GM19468 (cell line): ENCODE data around the gene PRDX3.
A peak's percentile ranks its signal among the peaks of the same experiment; 100 is the strongest.

Source experiments
- ATAC-seq: cut with Tn5 transposase; IDR thresholded peaks from one replicate; pipeline ENCODE4 v1.9.1; 2021; ENCODE audit warnings: mild to moderate bottlenecking, moderate library complexity, moderate number of reproducible peaks; ENCODE audit not compliant: unreplicated experiment; ENCODE audit errors: extremely low read depth

The PRDX3 gene

GRCh38 chr10:119132521-119133345, 45.9 kb downstream of the PRDX3 start:
- no peak for ATAC-seq

DNA sequence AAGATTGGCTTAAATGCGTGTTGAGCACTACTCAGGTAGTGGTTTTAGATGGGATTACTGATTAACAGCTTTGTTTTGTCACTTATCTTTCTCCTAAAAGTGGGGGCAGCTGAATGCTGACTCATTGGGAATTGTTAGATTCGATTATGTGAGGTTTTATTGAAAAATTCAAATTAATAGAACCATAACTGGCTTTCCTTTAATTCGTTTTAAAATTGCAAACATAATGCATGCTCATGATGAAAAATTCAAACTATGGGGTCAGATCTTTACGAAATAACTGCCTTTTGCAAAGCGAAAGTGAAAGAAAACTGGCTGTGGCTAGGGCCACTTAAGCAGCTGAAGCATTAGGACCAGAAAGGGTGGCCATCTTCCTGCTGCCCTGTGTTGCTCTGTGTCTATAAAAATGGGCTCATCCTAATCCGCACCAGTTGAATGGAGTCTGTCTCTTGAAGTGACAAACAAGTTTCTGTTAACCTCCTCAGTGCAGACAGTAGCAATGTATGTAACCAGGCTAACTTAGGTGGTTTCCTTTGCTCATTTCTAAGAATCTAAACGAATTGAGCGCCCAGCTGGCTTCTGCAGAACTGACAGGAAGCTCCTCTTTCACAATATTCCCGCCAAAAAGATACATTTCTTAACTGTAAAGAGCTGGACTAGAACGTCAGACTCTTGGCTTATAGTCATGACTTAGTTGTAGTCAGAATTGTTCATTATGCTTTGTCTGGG, 46.9 kb downstream of the PRDX3 start:
- ATAC-seq: no peak

- no peak for ATAC-seq
These were observed 48.9 kb downstream of the PRDX3 start for GRCh38 chr10:119129721-119130120.

GRCh38 chr10:119125942-119126341, 52.7 kb downstream of the PRDX3 start:
- ATAC-seq: no peak

DNA sequence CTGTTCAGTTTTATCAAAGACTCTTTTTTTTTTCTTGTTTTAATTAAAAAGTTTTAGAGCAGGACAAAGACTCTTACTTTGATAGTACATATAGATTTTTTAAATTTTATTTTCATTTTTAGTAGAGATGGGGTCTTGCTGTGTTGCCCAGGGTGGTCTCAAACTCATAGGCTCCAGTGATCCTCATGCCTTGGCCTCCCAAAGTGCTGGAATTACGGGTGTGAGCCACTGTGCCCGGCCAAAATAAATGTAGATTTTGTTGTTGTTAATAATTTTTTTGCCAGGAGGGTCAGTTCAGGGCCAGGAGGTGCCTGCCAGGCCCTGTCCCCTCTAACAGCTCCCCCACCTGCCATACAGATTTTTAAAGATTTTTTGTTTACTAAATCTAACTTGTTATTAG, 57.7 kb downstream of the PRDX3 start:
- no peak for ATAC-seq

- ATAC-seq: peak; percentile 82
These were observed 58.2 kb downstream of the PRDX3 start for GRCh38 chr10:119120413-119120867.

DNA sequence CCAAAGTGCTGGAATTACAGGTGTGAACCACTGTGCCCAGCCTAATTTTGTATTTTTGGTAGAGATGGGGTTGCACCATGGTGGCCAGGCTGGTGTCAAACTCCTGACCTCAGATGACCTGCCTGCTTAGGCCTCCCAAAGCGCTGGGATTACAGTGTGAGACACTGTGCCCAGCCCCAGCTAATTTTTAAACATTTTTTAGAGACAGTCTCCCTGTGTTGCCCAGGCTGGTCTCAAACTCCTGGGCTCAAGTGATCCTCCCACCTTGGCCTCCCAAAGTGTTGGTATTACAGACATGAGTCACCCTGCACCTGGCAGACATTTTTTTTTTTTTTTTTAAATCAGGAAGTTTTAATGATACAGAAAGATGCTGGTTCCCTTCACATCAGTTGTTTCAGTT, 59.2 kb downstream of the PRDX3 start:
- no peak for ATAC-seq

DNA sequence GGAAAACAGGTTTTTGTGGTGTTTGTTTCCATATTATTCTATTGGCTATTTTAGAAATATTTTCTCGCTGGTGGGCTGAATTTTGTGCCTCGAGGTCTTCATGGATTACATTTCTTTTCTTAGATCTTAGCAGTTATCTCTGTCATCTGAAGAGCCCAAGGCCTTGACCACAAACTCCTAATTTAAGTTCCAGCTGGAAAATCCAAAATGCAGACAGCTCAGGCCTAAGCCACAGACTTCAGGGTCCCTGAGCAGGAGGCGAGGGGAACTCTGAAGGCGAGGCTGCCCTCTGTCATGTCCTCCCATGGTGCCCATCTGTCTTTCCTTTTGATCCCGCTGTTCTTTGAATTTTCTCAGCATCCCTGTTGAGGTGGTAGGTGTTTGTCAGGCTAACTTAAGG, 60.4 kb downstream of the PRDX3 start:
- ATAC-seq: no peak
